Measurements from ENCODE around the gene ZFYVE28. TPM values are rescaled to one million over a fixed set of nuclear protein-coding genes. Genes with fewer than 3 reads are reported as not detected.
"Not testable (repeated sequence)": the region's sequence is repeated elsewhere in the genome, so short reads cannot be mapped to it uniquely, and the experiment has no call there.

ZFYVE28 gene
- total RNA-seq, 1 donor from 2014 or later, result 23.2 TPM

GRCh38 chr4:2383220-2383631 lies 35.2 kb downstream of the ZFYVE28 start:
- intact Hi-C loops (cut with DNase I); DNase-seq (ENCODE audit: low spot score); ATAC-seq: not testable (repeated sequence)

- ATAC-seq; intact Hi-C loops (cut with DNase I): not testable (repeated sequence)
These were observed 35.7 kb downstream of the ZFYVE28 start for GRCh38 chr4:2382769-2383202.

GRCh38 chr4:2380589-2380988 lies 37.9 kb downstream of the ZFYVE28 start:
- ATAC-seq; intact Hi-C loops (cut with DNase I); DNase-seq (ENCODE audit: low spot score): not testable (repeated sequence)

More at GRCh38 chr4:2382769-2383202, 35.7 kb downstream of the ZFYVE28 start:
- not testable (repeated sequence) for DNase-seq (ENCODE audit: low spot score)

- intact Hi-C loops (cut with DNase I), result no loop called here
- no peak for DNase-seq (ENCODE audit: low spot score)
- no peak for ATAC-seq
These were observed 39.5 kb downstream of the ZFYVE28 start for GRCh38 chr4:2378898-2379297.

GRCh38 chr4:2378401-2378800 lies 40.0 kb downstream of the ZFYVE28 start:
- ATAC-seq, result no peak
- intact Hi-C loops (cut with DNase I), result no loop called here
- DNase-seq (ENCODE audit: low spot score), result no peak

- ATAC-seq (no peak), DNase-seq (ENCODE audit: low spot score) (no peak)
- intact Hi-C loops (cut with DNase I), result no loop called here
These were observed 41.2 kb downstream of the ZFYVE28 start for GRCh38 chr4:2377241-2377640.

- intact Hi-C loops (cut with DNase I), result no loop called here
- no peak for ATAC-seq
- no peak for DNase-seq (ENCODE audit: low spot score)
These were observed 43.0 kb downstream of the ZFYVE28 start for GRCh38 chr4:2375427-2375826.

- intact Hi-C loops (cut with DNase I), result no loop called here
- no peak for DNase-seq (ENCODE audit: low spot score)
- ATAC-seq, result no peak
These were observed 44.9 kb downstream of the ZFYVE28 start for GRCh38 chr4:2373532-2373931.

- DNase-seq (ENCODE audit: low spot score), result no peak
- no peak for ATAC-seq
- intact Hi-C loops (cut with DNase I), result no loop called here
These were observed 45.9 kb downstream of the ZFYVE28 start for GRCh38 chr4:2372488-2373030.

GRCh38 chr4:2371765-2372487 lies 46.5 kb downstream of the ZFYVE28 start:
- intact Hi-C loops (cut with DNase I), result no loop called here
- DNase-seq (ENCODE audit: low spot score) (no peak), ATAC-seq (no peak)

- intact Hi-C loops (cut with DNase I), result no loop called here
- DNase-seq (ENCODE audit: low spot score), result no peak
These were observed 47.7 kb downstream of the ZFYVE28 start for GRCh38 chr4:2370597-2371320.

GRCh38 chr4:2368746-2369437 lies 49.6 kb downstream of the ZFYVE28 start:
- ATAC-seq (no peak), DNase-seq (ENCODE audit: low spot score) (no peak)
- intact Hi-C loops (cut with DNase I), result no loop called here

More at GRCh38 chr4:2370597-2371320, 47.7 kb downstream of the ZFYVE28 start:
- ATAC-seq, result no peak

- ATAC-seq, result no peak
- no peak for DNase-seq (ENCODE audit: low spot score)
- intact Hi-C loops (cut with DNase I), result no loop called here
These were observed 50.8 kb downstream of the ZFYVE28 start for GRCh38 chr4:2367626-2368025.

- intact Hi-C loops (cut with DNase I), result no loop called here
- ATAC-seq (no peak), DNase-seq (ENCODE audit: low spot score) (no peak)
These were observed 51.9 kb downstream of the ZFYVE28 start for GRCh38 chr4:2366252-2367192.

GRCh38 chr4:2365913-2366210 lies 52.6 kb downstream of the ZFYVE28 start:
- intact Hi-C loops (cut with DNase I), result no loop called here
- DNase-seq (ENCODE audit: low spot score) (no peak), ATAC-seq (no peak)

- intact Hi-C loops (cut with DNase I), result no loop called here
- DNase-seq (ENCODE audit: low spot score) (no peak), ATAC-seq (peak; percentile 7)
These were observed 53.2 kb downstream of the ZFYVE28 start for GRCh38 chr4:2365054-2365912.

- ATAC-seq (peak; percentile 83), DNase-seq (ENCODE audit: low spot score) (no peak)
- intact Hi-C loops (cut with DNase I), result no loop called here
These were observed 53.8 kb downstream of the ZFYVE28 start for GRCh38 chr4:2364654-2365053.
